GM19468 (cell line): ENCODE measurements around the gene APOC3.
"Not testable (repeated sequence)": the region's sequence is repeated elsewhere in the genome, so short reads cannot be mapped to it uniquely, and the experiment has no call there.

Experiments used
- ATAC-seq: cut with Tn5 transposase; IDR thresholded peaks from one replicate; pipeline ENCODE4 v1.9.1; 2021; ENCODE audit warnings: mild to moderate bottlenecking, moderate library complexity, moderate number of reproducible peaks; ENCODE audit not compliant: unreplicated experiment; ENCODE audit errors: extremely low read depth

Gene APOC3

GRCh38 chr11:116801662-116802061 is 28.0 kb upstream of the APOC3 start:
- not testable (repeated sequence) for ATAC-seq

GRCh38 chr11:116804001-116804400 is 25.7 kb upstream of the APOC3 start:
- no peak for ATAC-seq

DNA sequence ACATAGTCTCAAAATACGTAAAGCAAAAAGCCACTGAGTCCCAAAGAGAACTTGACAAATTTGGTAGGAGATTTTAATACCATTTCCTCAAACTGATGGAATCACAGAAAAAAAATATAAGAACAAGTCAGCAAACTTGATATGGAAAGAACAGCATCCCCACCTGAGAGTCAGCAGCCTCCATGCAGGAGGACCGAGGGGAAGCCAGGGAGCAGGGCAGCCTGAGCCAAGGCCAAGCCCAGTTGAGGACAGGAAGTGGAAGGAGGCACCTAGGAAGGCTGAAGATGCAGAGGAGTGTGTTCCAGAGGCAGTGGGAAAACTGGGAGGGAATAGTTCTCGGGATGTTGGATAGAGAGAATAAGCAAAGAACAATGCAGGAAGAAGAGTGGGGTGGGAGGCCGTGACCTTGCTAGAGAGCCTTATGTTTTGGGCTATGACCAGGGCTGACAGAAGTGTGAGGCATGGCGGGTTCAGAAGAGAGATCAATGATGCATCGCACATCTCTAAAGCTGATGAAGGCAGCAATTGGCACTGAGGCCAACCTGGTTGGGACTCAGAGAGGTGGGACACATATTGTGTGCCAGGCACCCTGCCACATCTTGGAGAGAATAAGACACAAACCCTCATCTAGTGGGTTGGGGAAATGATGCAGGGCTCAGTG is 22.0 kb upstream of the APOC3 start:
- no peak for ATAC-seq

DNA sequence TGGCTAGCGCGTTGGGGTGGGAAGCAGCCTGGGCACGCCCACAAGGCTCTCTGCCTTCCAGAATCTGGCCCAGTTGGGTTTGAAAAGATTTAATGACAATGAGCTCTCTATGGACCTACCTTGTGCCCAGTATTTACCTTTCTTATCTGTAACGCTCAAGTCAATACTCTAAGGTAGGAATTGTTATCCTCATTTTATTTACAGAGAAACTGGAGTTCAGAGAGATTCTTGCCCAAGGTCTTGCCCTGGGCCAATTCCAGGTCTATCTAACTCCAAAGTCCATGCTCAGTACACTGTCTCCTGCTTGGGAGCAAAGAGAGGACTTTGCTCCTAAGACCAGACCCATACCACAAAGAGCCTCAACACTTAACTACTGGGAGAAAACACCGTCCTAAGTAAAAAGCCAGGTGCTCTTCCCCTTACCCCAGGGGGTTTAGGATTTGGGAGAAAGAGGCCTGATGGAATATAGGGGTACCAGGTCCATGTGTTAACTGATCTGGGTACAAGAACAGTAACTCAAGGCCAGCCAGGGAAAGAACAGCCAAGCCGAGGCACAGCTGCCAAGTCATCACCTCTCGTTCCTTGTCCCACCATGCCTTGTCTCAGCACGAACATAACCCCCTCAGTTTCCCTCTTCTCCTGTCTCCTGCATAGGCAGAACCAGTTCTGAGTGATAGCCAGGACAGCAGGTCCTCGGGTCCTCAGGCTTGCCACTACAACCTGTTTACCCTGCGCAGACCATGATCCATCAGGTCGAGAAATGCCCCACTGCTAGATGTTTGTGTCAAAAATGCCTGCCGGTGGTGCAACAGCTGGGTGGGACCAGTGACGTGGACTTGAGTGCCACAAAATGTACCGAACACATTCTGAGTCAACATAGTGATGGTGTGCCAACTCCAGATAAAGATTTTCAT is 21.2 kb upstream of the APOC3 start:
- ATAC-seq = no peak

DNA sequence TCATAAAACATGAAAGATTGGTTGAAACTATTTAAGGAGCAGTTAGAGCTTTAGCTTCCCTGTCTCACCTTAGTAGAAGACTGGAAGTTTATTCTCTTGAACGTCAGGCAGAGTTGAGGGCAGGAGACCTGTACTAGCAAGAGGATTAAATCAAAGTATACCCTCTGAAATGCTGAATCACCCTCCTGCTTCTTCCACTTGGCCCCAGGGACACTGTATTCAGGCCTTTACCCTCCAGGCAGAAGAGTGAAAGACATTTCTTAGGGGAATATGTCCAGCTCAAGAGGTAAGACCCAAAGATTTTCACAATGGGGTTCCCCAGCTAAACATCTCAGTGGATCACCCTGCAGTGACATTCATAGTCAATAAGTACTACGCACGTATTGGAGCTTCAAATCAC is 18.5 kb upstream of the APOC3 start:
- no peak for ATAC-seq

DNA sequence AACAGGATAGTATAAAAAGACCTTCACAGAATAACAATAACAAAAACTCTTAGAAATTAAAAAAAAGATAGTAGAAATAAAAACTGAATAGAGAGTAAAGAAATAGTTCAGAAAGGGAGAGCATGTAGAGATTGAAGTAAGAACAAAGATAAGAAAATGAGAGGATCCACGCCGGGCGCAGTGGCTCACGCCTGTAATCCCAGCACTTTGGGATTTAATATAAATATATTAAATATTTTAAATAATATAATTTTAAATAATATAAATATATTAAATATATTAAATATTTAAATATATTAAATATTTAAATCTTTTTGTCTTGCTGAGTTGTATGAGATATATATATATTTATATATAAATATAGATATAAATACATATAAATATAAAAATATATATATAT is 17.6 kb upstream of the APOC3 start:
- no peak for ATAC-seq

DNA sequence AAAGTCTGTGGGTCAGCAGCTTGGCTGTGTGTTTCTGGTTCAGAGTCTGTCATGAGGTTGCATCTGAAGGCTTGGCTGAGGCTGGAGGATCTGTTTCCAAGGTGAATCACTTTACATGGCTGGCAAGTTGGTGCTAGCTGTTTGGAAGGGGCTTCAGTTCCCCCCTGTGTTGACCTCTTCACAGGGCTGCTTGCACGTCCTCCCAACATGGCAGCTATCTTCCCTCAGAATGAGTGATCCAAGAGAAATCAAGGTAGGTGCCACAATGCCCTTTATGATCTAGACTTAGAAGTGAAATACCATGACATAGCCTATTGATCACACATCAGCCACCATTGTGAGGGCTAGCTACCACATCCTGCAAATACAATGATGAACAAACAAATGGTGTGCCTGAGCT is 16.5 kb upstream of the APOC3 start:
- ATAC-seq = no peak

DNA sequence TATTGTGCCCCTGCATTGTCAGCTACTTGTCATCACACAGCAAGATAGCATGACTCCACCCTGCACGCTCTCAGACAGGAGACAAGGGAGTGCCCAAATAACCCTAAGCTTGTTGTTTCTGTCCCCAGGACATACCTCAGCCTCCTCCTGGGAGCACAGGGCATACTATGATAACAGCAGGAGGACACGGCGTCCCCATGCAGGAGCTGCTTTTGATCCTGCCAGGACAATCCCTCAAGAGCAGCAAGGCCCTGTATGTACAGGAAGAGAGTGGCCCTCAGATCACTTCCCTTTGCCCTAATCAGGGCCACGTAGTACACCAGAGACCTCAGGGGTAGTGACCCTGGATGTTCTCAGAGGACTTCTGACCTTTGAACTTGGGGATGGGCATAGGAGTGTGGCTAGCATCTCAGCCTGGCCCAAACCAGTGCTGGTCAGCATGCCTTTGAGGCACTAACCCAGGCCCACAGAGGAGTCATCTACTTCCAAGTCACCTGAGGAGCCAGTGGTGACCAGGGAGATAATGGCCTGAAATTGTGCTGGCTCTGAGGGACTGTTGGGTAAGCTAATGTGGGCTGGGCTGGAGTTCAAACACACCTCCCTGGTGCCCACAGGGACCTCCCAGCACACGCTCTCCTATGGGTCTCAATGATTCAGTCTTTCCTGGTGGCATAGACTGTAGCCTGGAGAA is 15.8 kb upstream of the APOC3 start:
- no peak for ATAC-seq

- ATAC-seq = no peak
These were observed 15.2 kb upstream of the APOC3 start for GRCh38 chr11:116814502-116814901.

DNA sequence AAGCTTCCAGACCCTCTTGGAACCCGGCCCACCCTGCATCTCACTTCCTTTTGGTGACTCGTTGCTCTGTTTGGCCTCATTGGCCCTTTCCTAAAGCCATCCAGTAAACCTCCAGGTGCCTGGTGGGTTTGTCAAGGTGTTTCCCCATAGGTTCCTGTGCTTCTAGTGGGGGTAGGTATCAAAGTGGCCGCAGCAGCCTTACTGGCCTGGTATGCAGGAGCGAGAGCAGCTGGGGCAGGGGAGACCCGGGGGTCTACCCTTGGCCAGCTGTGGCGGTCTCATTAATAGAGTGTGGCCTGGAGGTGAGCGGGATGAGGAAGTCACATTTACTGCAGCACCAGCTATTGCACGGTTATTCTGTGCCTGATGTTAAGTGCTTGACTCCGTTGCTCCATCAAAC is 10.7 kb upstream of the APOC3 start:
- ATAC-seq = no peak

DNA sequence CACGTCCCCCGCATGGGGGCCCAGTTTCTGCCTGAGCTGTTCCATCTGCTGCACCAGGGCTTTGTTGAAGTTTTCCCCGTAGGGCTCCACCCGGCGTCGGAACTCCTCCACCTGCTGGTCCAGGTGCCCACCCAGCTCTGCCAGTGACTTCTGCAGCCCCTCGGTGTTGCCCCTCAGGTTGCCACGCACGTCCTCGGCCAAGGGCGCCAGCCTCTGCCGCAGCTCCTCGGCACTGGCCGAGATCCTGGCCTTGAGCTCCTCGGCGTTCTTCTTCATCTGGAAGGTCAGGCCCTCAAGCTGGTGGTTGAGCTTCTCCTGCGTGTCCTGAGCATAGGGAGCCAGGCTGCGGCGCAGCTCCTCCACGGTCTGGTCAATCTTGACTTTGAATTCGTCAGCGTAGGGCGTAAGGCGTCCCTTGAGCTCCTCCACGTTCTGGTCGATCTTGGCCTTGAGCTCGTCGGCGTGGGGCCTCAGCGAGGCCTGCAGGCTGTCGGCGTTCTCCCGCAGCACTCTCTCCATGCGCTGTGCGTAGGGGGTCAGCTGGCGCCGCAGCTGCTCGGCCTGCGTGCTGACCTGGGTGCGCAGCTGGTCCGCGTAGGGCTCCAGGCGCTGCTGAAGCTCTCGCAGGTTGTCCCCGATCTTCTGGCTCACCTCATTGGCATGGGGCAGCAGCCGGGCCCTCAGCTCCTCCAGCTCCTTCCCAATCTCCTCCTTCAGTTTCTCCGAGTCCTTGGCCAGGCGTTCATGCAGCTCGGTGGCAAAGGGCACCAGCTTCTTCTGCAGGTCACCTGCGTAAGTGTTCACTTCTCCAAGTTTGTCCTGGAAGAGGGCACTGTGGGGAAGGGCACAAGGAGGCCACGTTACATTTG is 8.4 kb upstream of the APOC3 start:
- no peak for ATAC-seq

- ATAC-seq = no peak
These were observed 7.1 kb upstream of the APOC3 start for GRCh38 chr11:116822575-116822974.

- no peak for ATAC-seq
These were observed 6.5 kb upstream of the APOC3 start, which contains the start of gene APOA4 for GRCh38 chr11:116823031-116823843. TSS of gene APOA4 (minus strand) at chr11:116823304. CDS start at chr11:116823191, 113 bp downstream.

DNA sequence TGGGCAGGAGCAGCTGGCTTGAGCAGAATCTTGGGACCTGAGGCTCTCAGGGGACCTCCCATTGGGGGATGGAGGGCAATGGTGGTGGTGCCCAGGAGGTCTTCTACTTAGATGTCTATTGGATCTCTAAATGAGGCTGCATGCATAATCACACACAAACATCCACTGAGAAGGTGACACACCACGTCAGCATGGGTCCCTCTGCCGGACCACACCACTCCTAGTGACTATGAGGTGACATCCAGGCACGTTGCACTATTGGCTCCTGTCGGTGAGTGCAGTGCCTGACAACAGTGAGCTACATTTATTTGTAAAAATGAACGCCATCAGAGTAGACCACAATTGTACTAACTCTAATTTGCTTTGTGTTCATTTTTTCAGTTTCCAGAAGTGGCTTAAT is 4.3 kb upstream of the APOC3 start:
- ATAC-seq = no peak

- no peak for ATAC-seq
These were observed 3.6 kb upstream of the APOC3 start for GRCh38 chr11:116825854-116826750.

GRCh38 chr11:116826751-116827431 is 2.8 kb upstream of the APOC3 start:
- ATAC-seq = no peak

- ATAC-seq = no peak
These were observed 2.2 kb upstream of the APOC3 start for GRCh38 chr11:116827461-116827860.
